ENCODE measurements around the gene IFITM1. TPM values are rescaled to one million over a fixed set of nuclear protein-coding genes. Genes with fewer than 3 reads are reported as not detected.

The IFITM1 gene
- total RNA-seq, 1 experiment from 2014 or later, result 4.8 TPM

DNA sequence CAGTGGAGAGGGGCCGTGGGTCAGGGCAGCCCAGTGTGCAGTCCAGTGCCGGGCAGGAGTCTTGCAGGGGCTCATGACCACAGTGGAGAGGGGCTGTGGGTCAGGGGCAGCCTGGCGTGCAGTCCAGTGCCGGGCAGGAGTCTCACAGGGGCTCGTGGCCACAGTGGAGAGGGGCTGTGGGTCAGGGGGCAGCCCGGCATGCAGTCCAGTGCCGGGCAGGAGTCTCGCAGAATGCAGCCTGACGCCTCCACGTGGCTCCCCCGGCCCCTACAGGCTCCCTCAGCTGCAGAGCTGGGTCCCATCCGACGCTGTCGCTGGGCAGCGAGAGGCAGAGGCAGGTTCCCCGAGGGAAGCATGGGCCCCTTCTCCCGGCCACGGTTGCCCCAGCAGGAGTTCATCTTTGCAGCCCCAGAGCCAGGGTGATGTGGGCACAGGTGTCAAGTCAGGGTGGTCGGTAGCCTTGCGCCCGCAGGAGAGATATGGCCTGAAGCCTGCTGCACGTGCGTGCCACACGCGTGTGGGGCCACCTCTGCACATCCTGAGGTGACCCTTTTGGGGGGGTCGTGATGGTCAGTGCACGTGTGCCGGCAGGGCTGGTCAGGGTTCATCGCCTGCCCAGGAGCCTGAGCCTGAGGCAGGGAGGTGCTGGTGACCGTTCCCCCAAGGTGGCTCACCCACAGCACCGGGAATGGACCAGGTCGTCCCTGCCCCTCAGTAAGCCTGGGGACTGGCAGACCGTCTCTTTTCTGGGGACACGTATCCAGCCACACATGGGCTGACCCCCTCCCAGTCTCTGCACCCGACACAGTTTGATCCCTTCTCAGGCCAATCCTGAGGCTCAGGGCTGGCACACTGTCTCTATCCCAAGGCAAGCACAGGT, 17.4 kb upstream of the IFITM1 start:
- no peak for TF ChIP-seq CTCF (IDR thresholded peaks at IDR 0.05; ENCODE audit: unreplicated experiment)
- DNase-seq (ENCODE audit: unreplicated experiment), result no peak
- CTCF ChIA-PET, result interaction anchor here (0.5 kb wide), 1 partner anchor 152 kb away, joined by 3 read pairs; no protein-coding TSS in a partner anchor
- Mint-ChIP-seq H3K9me3 (ENCODE audit: unreplicated experiment) (no peaks in the 10 kb centered on the region), H3K4me3 (ENCODE audit: unreplicated experiment) (no peak overlapping the region), H3K27ac (ENCODE audit: low read depth, unreplicated experiment) (no peak overlapping the region), H3K27me3 (ENCODE audit: insufficient read depth, unreplicated experiment) (no peaks in the 10 kb centered on the region), H3K36me3 (ENCODE audit: insufficient read depth, unreplicated experiment) (no peaks in the 10 kb centered on the region), H3K4me1 (ENCODE audit: insufficient read depth, unreplicated experiment) (peaks cover 7% of the 10 kb centered on the region)
- POLR2A ChIA-PET, result interaction anchor here (0.6 to 1.2 kb wide), 2 partner anchors 59 to 322 kb away, joined by 3 to 4 read pairs; no protein-coding TSS in a partner anchor
- no TSS peak for BruUV-seq (replicated peaks)
- intact Hi-C loops (cut with micrococcal nuclease), result no loop called here

GRCh38 chr11:297051-297585, 16.7 kb upstream of the IFITM1 start:
- intact Hi-C loops (cut with micrococcal nuclease), result no loop called here
- CTCF ChIA-PET, result no interaction called here
- Mint-ChIP-seq H3K4me3 (ENCODE audit: unreplicated experiment) (no peak overlapping the region), H3K27me3 (ENCODE audit: insufficient read depth, unreplicated experiment) (no peaks in the 10 kb centered on the region), H3K9me3 (ENCODE audit: unreplicated experiment) (no peaks in the 10 kb centered on the region), H3K36me3 (ENCODE audit: insufficient read depth, unreplicated experiment) (no peaks in the 10 kb centered on the region), H3K27ac (ENCODE audit: low read depth, unreplicated experiment) (no peak overlapping the region), H3K4me1 (ENCODE audit: insufficient read depth, unreplicated experiment) (peaks cover 7% of the 10 kb centered on the region)
- POLR2A ChIA-PET, result no interaction called here
- DNase-seq (ENCODE audit: unreplicated experiment), result no peak
- no TSS peak for BruUV-seq (replicated peaks)
- TF ChIP-seq CTCF (IDR thresholded peaks at IDR 0.05; ENCODE audit: unreplicated experiment), result no peak

DNA sequence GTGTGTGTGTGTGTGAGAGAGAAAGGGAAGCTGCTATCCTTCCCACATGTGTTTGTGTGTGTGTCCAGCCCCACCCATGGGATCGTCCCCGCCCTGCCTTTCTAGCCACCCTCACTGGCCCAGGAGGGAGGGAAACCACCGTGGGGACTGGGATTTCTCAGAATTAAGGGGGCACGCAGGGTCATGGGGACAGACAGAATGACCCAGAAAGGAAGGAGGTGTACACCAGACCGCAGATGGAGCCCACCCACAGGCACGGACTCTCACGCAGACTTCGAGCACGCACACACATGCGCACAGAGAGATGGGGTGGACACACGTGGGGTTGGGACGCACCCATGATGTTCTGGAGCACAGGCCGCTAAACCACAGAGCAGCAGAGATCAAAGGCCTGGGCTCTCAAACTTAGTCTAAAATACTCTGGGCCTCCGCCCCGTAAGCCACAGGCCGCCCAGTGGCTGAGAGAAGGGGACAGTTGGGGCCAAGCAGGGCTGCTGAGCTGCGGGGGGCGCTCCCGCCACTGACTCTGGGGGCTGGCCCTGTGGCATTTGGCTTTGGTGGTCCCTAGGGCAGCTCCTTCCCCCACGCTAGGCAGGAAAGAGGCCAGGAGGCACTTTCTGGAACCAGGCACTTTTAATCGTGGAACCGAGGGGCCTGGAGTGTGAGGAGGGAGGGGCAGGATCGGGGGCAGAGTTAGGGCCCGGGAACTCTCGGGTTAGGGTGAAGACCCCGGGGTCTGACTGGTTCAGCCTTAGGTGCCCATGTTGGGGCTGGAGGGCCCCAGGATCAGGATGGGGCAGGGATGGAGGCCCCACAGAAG, 16.0 kb upstream of the IFITM1 start:
- no peaks in the 10 kb centered on the region for H3K36me3 Mint-ChIP-seq (ENCODE audit: insufficient read depth, unreplicated experiment)
- ChIA-PET CTCF (no interaction called here), POLR2A (no interaction called here)
- intact Hi-C loops (cut with micrococcal nuclease), result no loop called here
- H3K4me1 Mint-ChIP-seq (ENCODE audit: insufficient read depth, unreplicated experiment), result peaks cover 7% of the 10 kb centered on the region
- no peaks in the 10 kb centered on the region for H3K27me3 Mint-ChIP-seq (ENCODE audit: insufficient read depth, unreplicated experiment)
- no TSS peak for BruUV-seq (replicated peaks)
- no peak overlapping the region for H3K27ac Mint-ChIP-seq (ENCODE audit: low read depth, unreplicated experiment)
- no peaks in the 10 kb centered on the region for H3K9me3 Mint-ChIP-seq (ENCODE audit: unreplicated experiment)
- DNase-seq (ENCODE audit: unreplicated experiment), result no peak
- no peak overlapping the region for H3K4me3 Mint-ChIP-seq (ENCODE audit: unreplicated experiment)
- no peak for TF ChIP-seq CTCF (IDR thresholded peaks at IDR 0.05; ENCODE audit: unreplicated experiment)
